Measurements from ENCODE around the gene POPDC3.

DNA sequence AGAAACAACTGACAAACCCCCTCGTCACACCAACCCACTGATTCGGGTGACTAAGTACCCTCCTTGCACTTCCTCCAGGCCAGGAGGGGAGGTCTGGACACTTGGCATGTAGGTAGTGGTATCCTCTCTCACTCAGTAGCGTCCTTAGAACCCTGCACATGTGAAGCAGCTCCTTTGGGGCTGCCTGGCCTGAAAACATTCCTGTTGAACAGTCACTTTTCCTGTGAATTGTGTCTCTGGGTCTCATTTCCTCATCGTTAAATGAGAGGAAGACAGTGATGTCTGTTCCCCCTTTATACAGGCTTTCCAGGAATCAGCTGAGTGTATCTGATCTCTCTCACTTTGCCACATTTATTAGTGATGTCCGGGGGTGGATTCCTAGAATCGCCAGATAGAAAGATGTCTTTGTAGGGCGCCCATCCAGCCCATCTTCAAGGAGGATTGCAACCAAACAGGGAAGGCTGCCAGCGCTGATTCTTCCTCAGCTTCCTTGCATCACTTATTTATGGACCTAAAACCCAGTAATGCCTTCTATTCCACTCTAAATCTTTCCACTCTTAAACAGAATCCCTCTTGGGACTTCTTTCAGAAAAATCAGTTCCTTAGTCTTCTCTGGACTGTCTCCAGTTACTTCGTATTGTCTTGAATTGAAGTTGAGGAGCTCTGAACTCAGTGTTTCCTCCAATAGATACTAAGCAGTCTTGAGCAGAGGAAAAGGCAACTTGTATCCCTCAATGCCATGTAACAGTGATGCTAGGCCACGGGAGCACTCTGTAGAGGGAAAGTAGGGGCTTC lies 9.4 kb upstream of the POPDC3 start:
- no peak for TF ChIP-seq POLR2A (IDR thresholded peaks at IDR 0.05; ENCODE audit: extremely low read depth, insufficient read length)
- TF ChIP-seq, protein P1, sequence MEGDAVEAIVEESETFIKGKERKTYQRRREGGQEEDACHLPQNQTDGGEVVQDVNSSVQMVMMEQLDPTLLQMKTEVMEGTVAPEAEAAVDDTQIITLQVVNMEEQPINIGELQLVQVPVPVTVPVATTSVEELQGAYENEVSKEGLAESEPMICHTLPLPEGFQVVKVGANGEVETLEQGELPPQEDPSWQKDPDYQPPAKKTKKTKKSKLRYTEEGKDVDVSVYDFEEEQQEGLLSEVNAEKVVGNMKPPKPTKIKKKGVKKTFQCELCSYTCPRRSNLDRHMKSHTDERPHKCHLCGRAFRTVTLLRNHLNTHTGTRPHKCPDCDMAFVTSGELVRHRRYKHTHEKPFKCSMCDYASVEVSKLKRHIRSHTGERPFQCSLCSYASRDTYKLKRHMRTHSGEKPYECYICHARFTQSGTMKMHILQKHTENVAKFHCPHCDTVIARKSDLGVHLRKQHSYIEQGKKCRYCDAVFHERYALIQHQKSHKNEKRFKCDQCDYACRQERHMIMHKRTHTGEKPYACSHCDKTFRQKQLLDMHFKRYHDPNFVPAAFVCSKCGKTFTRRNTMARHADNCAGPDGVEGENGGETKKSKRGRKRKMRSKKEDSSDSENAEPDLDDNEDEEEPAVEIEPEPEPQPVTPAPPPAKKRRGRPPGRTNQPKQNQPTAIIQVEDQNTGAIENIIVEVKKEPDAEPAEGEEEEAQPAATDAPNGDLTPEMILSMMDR (IDR thresholded peaks at IDR 0.05; ENCODE audit: low read depth, low read length), result no peak

Data from NB4 (cell line).